Transverse colon (tissue), 4 donors: ENCODE results near the gene TLCD3A. TPM values are rescaled to one million over a fixed set of nuclear protein-coding genes. Genes with fewer than 3 reads are reported as not detected.
A peak's percentile ranks its signal among the peaks of the same experiment; 100 is the strongest.
"Not testable (repeated sequence)": the region's sequence is repeated elsewhere in the genome, so short reads cannot be mapped to it uniquely, and the experiment has no call there.

Source experiments
- DNase-seq: peaks from one replicate; pipeline ENCODE4 v3.0.0-alpha.2; 2019
- H3K27ac ChIP-seq, 4 donors: fragments of 200-600 bp; sonication (generic); 2 replicates each; pipeline ENCODE4 v1.5.1; 2016 to 2018; ENCODE audit warnings: inconsistent platforms in 4 of 4
- H3K27me3 ChIP-seq: fragments of 200-600 bp; sonication (generic); 2 replicates; pipeline ENCODE4 v1.5.1; 2017; ENCODE audit warnings: inconsistent platforms
- H3K36me3 ChIP-seq, 4 donors: fragments of 200-600 bp; sonication (generic); 2 replicates each; pipeline ENCODE4 v1.5.1; 2017 to 2019; ENCODE audit warnings: inconsistent platforms in 4 of 4
- H3K4me1 ChIP-seq, 4 donors: fragments of 200-600 bp; sonication (generic); 2 replicates each; pipeline ENCODE4 v1.5.1; 2017 to 2020; ENCODE audit warnings: inconsistent platforms in 4 of 4
- H3K4me3 ChIP-seq, 4 donors: fragments of 200-600 bp; sonication (generic); 1 replicate in 1 of 4; 2 replicates in 3 of 4; pipeline versions ENCODE4 v1.5.1 to v1.6.1; 2017 to 2019; ENCODE audit warnings: inconsistent platforms in 4 of 4
- H3K9me3 ChIP-seq, 2 donors: fragments of 200-600 bp; sonication (generic); 2 replicates each; pipeline ENCODE4 v1.5.1; 2017 to 2019; ENCODE audit warnings: inconsistent platforms in 2 of 2
- CTCF ChIP-seq, 5 experiments: fragments of 200-600 bp in 3 of 5; fragments of 450-650 bp in 2 of 5; sonication (generic) in 3 of 5; IDR thresholded peaks; 1 replicate in 2 of 5; 2 replicates in 3 of 5; pipeline ENCODE4 v1.5.1; 2016 to 2017; ENCODE audit warnings: antibody characterized with exemption in 5 of 5, inconsistent platforms in 3 of 5, mild to moderate bottlenecking in 2 of 5, moderate library complexity in 1 of 5
- EP300 ChIP-seq: sonication (generic); formaldehyde crosslinking; IDR thresholded peaks from one replicate; pipeline ENCODE4 v1.6.1; 2017; ENCODE audit warnings: antibody characterized with exemption, low read depth
- POLR2A ChIP-seq: fragments of 450-650 bp; IDR thresholded peaks from one replicate; pipeline ENCODE4 v1.6.1; 2016; ENCODE audit warnings: antibody characterized with exemption, mild to moderate bottlenecking, moderate library complexity
- POLR2AphosphoS5 ChIP-seq, 3 donors: sonication (generic); formaldehyde crosslinking; IDR thresholded peaks; one replicate each; pipeline ENCODE4 v1.6.1; 2016; ENCODE audit warnings: antibody characterized with exemption in 3 of 3
- WGBS, 2 donors: methylation state at CpG; one replicate each; pipeline ENCODE4 v1.1.5; 2018; ENCODE audit warnings: low coverage in 1 of 2; 5-methylcytosine and 5-hydroxymethylcytosine counted together
- in situ Hi-C, 4 donors: fragments of 200-750 bp; cut with MboI; loops; one replicate each; pipeline versions ENCODE4 v1.15.0 to v1.15.1; 2017; ENCODE audit warnings: low sequenced_read_pairs in 3 of 4, low pct_ligation_motif_present in 1 of 4, low pct_unique_long_range_greater_than_20kb in 1 of 4
- intact Hi-C: fragments of 100-400 bp; cut with DNase I; formaldehyde crosslinking; loops from one replicate; pipeline ENCODE4 v1.15.1; 2023; ENCODE audit warnings: low total_unique reads
- total RNA-seq, 4 donors: library from RNA; depleted of rRNA; stranded (reverse); fragments of >200 nt; gene quantifications; one replicate each; pipeline ENCODE4 v1.1.0, GENCODE V29; 2016

The TLCD3A gene
- total RNA-seq, 4 donors from 2014 or later, result 3.2 to 6.4 (median 4.1) TPM

- in situ Hi-C loops (no loop called here), intact Hi-C loops (no loop called here)
- no peak for DNase-seq
- H3K27me3 ChIP-seq, result no peaks in the 10 kb centered on the region
- peaks cover 0 to 41% (median 10%) of the 10 kb centered on the region in 4 donors for H3K36me3 ChIP-seq
- no peaks in the 10 kb centered on the region for H3K9me3 ChIP-seq
- H3K27ac ChIP-seq, result no peak overlapping the region
- no peak overlapping the region for H3K4me3 ChIP-seq
- peaks cover 0 to 16% (median 0%) of the 10 kb centered on the region in 4 donors for H3K4me1 ChIP-seq
- no peak for TF ChIP-seq EP300
- TF ChIP-seq POLR2A, result no peak
- TF ChIP-seq POLR2AphosphoS5 (IDR thresholded peaks at IDR 0.05), result no peak
- WGBS, 2 donors, result 97 to 100% methylated on average over 1 to 8 of the region's 8 CpGs
Observed at GRCh38 chr17:697682-698081, 34.7 kb upstream of the TLCD3A start.

GRCh38 chr17:698096-698495, 34.3 kb upstream of the TLCD3A start:
- H3K4me3 ChIP-seq, in situ Hi-C loops, H3K27me3 ChIP-seq, H3K27ac ChIP-seq, intact Hi-C loops, H3K9me3 ChIP-seq, DNase-seq: not testable (repeated sequence)
- Histone ChIP-seq H3K4me1 (peaks cover 0 to 16% (median 0%) of the 10 kb centered on the region in 4 donors), H3K36me3 (peaks cover 0 to 37% (median 10%) of the 10 kb centered on the region in 4 donors)
- WGBS, 2 donors, result 83 to 98% methylated on average over 1 to 2 of the region's 2 CpGs

- TF ChIP-seq EP300 (no peak), CTCF (IDR thresholded peaks at IDR 0.05) (no peak), POLR2A (no peak), POLR2AphosphoS5 (IDR thresholded peaks at IDR 0.05) (no peak)
- Histone ChIP-seq H3K4me1 (peaks cover 0 to 16% (median 0%) of the 10 kb centered on the region in 4 donors), H3K27ac (peak overlapping the region in 1 of 4 donors; percentile 28), H3K9me3 (no peaks in the 10 kb centered on the region), H3K27me3 (no peaks in the 10 kb centered on the region), H3K36me3 (peaks cover 0 to 29% (median 6%) of the 10 kb centered on the region in 4 donors), H3K4me3 (no peak overlapping the region)
- WGBS, 2 donors, result 76 to 77% methylated on average over 7 of the region's 7 CpGs
- DNase-seq, result no peak
- in situ Hi-C loops (no loop called here), intact Hi-C loops (no loop called here)
Observed at GRCh38 chr17:699345-699744, 33.1 kb upstream of the TLCD3A start.

GRCh38 chr17:700504-701094, 31.8 kb upstream of the TLCD3A start:
- 65% methylated on average over 1 of the region's 1 CpG; no CpG with 5 or more reads in 1 of the 2 donors for WGBS, 2 donors
- H3K36me3 ChIP-seq, result peaks cover 0 to 17% (median 3%) of the 10 kb centered on the region in 4 donors
- no peaks in the 10 kb centered on the region for H3K9me3 ChIP-seq
- TF ChIP-seq POLR2AphosphoS5 (IDR thresholded peaks at IDR 0.05) (no peak), EP300 (no peak), CTCF (IDR thresholded peaks at IDR 0.05) (peak; percentile 68 to 77 (median 75))
- H3K27ac ChIP-seq, result no peak overlapping the region
- H3K27me3 ChIP-seq, result no peaks in the 10 kb centered on the region
- no peak for DNase-seq
- H3K4me3 ChIP-seq, result no peak overlapping the region
- peaks cover 0 to 16% (median 0%) of the 10 kb centered on the region in 4 donors for H3K4me1 ChIP-seq
- in situ Hi-C loops (no loop called here), intact Hi-C loops (loop anchor here (2.0 kb wide), 1 partner anchor 290 kb away; a partner anchor contains a TSS)

GRCh38 chr17:703081-703875, 29.1 kb upstream of the TLCD3A start:
- no peak overlapping the region for H3K4me3 ChIP-seq
- no peak for DNase-seq
- peaks cover 0 to 1% (median 0%) of the 10 kb centered on the region in 4 donors for H3K36me3 ChIP-seq
- H3K4me1 ChIP-seq, result peaks cover 0 to 16% (median 0%) of the 10 kb centered on the region in 4 donors
- 67 to 80% methylated on average over 3 to 12 of the region's 12 CpGs for WGBS, 2 donors
- in situ Hi-C loops (no loop called here), intact Hi-C loops (no loop called here)
- H3K27ac ChIP-seq, result no peak overlapping the region
- TF ChIP-seq CTCF (IDR thresholded peaks at IDR 0.05), result no peak
- TF ChIP-seq POLR2A, result no peak
- no peak for TF ChIP-seq EP300
- TF ChIP-seq POLR2AphosphoS5 (IDR thresholded peaks at IDR 0.05), result peak; percentile 38 to 49 (median 42)
- H3K9me3 ChIP-seq, result no peaks in the 10 kb centered on the region
- H3K27me3 ChIP-seq, result no peaks in the 10 kb centered on the region
